ENCODE measurements around the gene RNF112. TPM values are rescaled to one million over a fixed set of nuclear protein-coding genes. Genes with fewer than 3 reads are reported as not detected.
"Not testable (repeated sequence)": the region's sequence is repeated elsewhere in the genome, so short reads cannot be mapped to it uniquely, and the experiment has no call there.

The RNF112 gene
- total and polyA plus RNA-seq, 2 donors = 3.1 to 17.4 TPM

- H3K36me3 ChIP-seq (ENCODE audit: insufficient read depth) = no peaks in the 10 kb centered on the region
- H3K27ac ChIP-seq (ENCODE audit: low read depth) = peak overlapping the region; percentile 68
- 36% methylated on average over 7 of the region's 7 CpGs for WGBS
- DNase-seq (ENCODE audit: extremely low spot score) = no peak
- H3K4me1 ChIP-seq (ENCODE audit: insufficient read depth) = peaks cover 2% of the 10 kb centered on the region
- no peak overlapping the region for H3K4me3 ChIP-seq (ENCODE audit: low read depth, low read length)
These were observed 7.4 kb downstream of the RNF112 start for GRCh38 chr17:19418251-19418992.

- DNase-seq (ENCODE audit: extremely low spot score) = no peak
- 83% methylated on average over 4 of the region's 4 CpGs for WGBS
- H3K4me1 ChIP-seq (ENCODE audit: insufficient read depth) = peaks cover 2% of the 10 kb centered on the region
- no peaks in the 10 kb centered on the region for H3K36me3 ChIP-seq (ENCODE audit: insufficient read depth)
- H3K4me3 ChIP-seq (ENCODE audit: low read depth, low read length) = no peak overlapping the region
- H3K27ac ChIP-seq (ENCODE audit: low read depth) = no peak overlapping the region
These were observed 10.2 kb downstream of the RNF112 start for GRCh38 chr17:19421219-19421618.

- Histone ChIP-seq H3K27ac (ENCODE audit: low read depth) (no peak overlapping the region), H3K36me3 (ENCODE audit: insufficient read depth) (no peaks in the 10 kb centered on the region), H3K4me3 (ENCODE audit: low read depth, low read length) (no peak overlapping the region), H3K4me1 (ENCODE audit: insufficient read depth) (peaks cover under 1% of the 10 kb centered on the region)
- no peak for DNase-seq (ENCODE audit: extremely low spot score)
- WGBS = 92% methylated on average over 6 of the region's 6 CpGs
These were observed 10.9 kb downstream of the RNF112 start for GRCh38 chr17:19421926-19422325.

- H3K36me3 ChIP-seq (ENCODE audit: insufficient read depth) = no peaks in the 10 kb centered on the region
- WGBS = 31% methylated on average over 8 of the region's 8 CpGs
- H3K4me3 ChIP-seq (ENCODE audit: low read depth, low read length) = no peak overlapping the region
- DNase-seq (ENCODE audit: extremely low spot score) = peak; percentile 54
- no peaks in the 10 kb centered on the region for H3K4me1 ChIP-seq (ENCODE audit: insufficient read depth)
- no peak overlapping the region for H3K27ac ChIP-seq (ENCODE audit: low read depth)
These were observed 14.2 kb downstream of the RNF112 start for GRCh38 chr17:19424934-19425868.

GRCh38 chr17:19426631-19427030, 15.6 kb downstream of the RNF112 start:
- Histone ChIP-seq H3K4me3 (ENCODE audit: low read depth, low read length) (no peak overlapping the region), H3K27ac (ENCODE audit: low read depth) (no peak overlapping the region), H3K36me3 (ENCODE audit: insufficient read depth) (no peaks in the 10 kb centered on the region), H3K4me1 (ENCODE audit: insufficient read depth) (no peaks in the 10 kb centered on the region)
- DNase-seq (ENCODE audit: extremely low spot score) = no peak
- 94% methylated on average over 5 of the region's 5 CpGs for WGBS

- Histone ChIP-seq H3K4me3 (ENCODE audit: low read depth, low read length) (no peak overlapping the region), H3K27ac (ENCODE audit: low read depth) (no peak overlapping the region), H3K36me3 (ENCODE audit: insufficient read depth) (no peaks in the 10 kb centered on the region), H3K4me1 (ENCODE audit: insufficient read depth) (no peaks in the 10 kb centered on the region)
- DNase-seq (ENCODE audit: extremely low spot score) = no peak
- 83% methylated on average over 3 of the region's 3 CpGs for WGBS
These were observed 20.7 kb downstream of the RNF112 start for GRCh38 chr17:19431691-19432090.

- 84% methylated on average over 5 of the region's 5 CpGs for WGBS
- DNase-seq (ENCODE audit: extremely low spot score) = no peak
- H3K27ac ChIP-seq (ENCODE audit: low read depth) = no peak overlapping the region
- no peaks in the 10 kb centered on the region for H3K4me1 ChIP-seq (ENCODE audit: insufficient read depth)
- no peaks in the 10 kb centered on the region for H3K36me3 ChIP-seq (ENCODE audit: insufficient read depth)
- no peak overlapping the region for H3K4me3 ChIP-seq (ENCODE audit: low read depth, low read length)
These were observed 22.2 kb downstream of the RNF112 start for GRCh38 chr17:19433255-19433654.

GRCh38 chr17:19433727-19434340, 22.8 kb downstream of the RNF112 start:
- no peak for DNase-seq (ENCODE audit: extremely low spot score)
- Histone ChIP-seq H3K4me1 (ENCODE audit: insufficient read depth) (no peaks in the 10 kb centered on the region), H3K36me3 (ENCODE audit: insufficient read depth) (no peaks in the 10 kb centered on the region), H3K27ac (ENCODE audit: low read depth) (no peak overlapping the region), H3K4me3 (ENCODE audit: low read depth, low read length) (no peak overlapping the region)
- WGBS = 88% methylated on average over 2 of the region's 2 CpGs

- H3K4me1 ChIP-seq (ENCODE audit: insufficient read depth) = no peaks in the 10 kb centered on the region
- H3K4me3 ChIP-seq (ENCODE audit: low read depth, low read length) = no peak overlapping the region
- no peak overlapping the region for H3K27ac ChIP-seq (ENCODE audit: low read depth)
- no peaks in the 10 kb centered on the region for H3K36me3 ChIP-seq (ENCODE audit: insufficient read depth)
- WGBS = 83% methylated on average over 1 of the region's 1 CpG
- no peak for DNase-seq (ENCODE audit: extremely low spot score)
These were observed 29.4 kb downstream of the RNF112 start for GRCh38 chr17:19440421-19440820.

- not testable (repeated sequence) for H3K36me3 ChIP-seq (ENCODE audit: insufficient read depth); DNase-seq (ENCODE audit: extremely low spot score); H3K4me3 ChIP-seq (ENCODE audit: low read depth, low read length); H3K4me1 ChIP-seq (ENCODE audit: insufficient read depth); H3K27ac ChIP-seq (ENCODE audit: low read depth)
- WGBS = 94% methylated on average over 21 of the region's 25 CpGs
These were observed 30.3 kb downstream of the RNF112 start for GRCh38 chr17:19441288-19441687.

GRCh38 chr17:19442731-19443130, 31.7 kb downstream of the RNF112 start:
- Histone ChIP-seq H3K36me3 (ENCODE audit: insufficient read depth) (no peaks in the 10 kb centered on the region), H3K4me3 (ENCODE audit: low read depth, low read length) (no peak overlapping the region), H3K27ac (ENCODE audit: low read depth) (no peak overlapping the region), H3K4me1 (ENCODE audit: insufficient read depth) (no peaks in the 10 kb centered on the region)
- no peak for DNase-seq (ENCODE audit: extremely low spot score)
- 96% methylated on average over 2 of the region's 2 CpGs for WGBS

- no peaks in the 10 kb centered on the region for H3K4me1 ChIP-seq (ENCODE audit: insufficient read depth)
- H3K36me3 ChIP-seq (ENCODE audit: insufficient read depth) = no peaks in the 10 kb centered on the region
- H3K27ac ChIP-seq (ENCODE audit: low read depth) = no peak overlapping the region
- no peak overlapping the region for H3K4me3 ChIP-seq (ENCODE audit: low read depth, low read length)
- 98% methylated on average over 1 of the region's 1 CpG for WGBS
- no peak for DNase-seq (ENCODE audit: extremely low spot score)
These were observed 32.1 kb downstream of the RNF112 start for GRCh38 chr17:19443148-19443547.

- no peaks in the 10 kb centered on the region for H3K36me3 ChIP-seq (ENCODE audit: insufficient read depth)
- 96% methylated on average over 2 of the region's 2 CpGs for WGBS
- DNase-seq (ENCODE audit: extremely low spot score) = no peak
- H3K27ac ChIP-seq (ENCODE audit: low read depth) = no peak overlapping the region
- H3K4me1 ChIP-seq (ENCODE audit: insufficient read depth) = no peaks in the 10 kb centered on the region
- H3K4me3 ChIP-seq (ENCODE audit: low read depth, low read length) = no peak overlapping the region
These were observed 34.1 kb downstream of the RNF112 start for GRCh38 chr17:19445105-19445504.

Data from urinary bladder (tissue), 4 donors.